ENCODE measurements around the gene SHROOM3.

- TF ChIP-seq RAD21 (conservative IDR thresholded peaks at IDR 0.05) (no peak), CTCF (IDR thresholded peaks at IDR 0.05; ENCODE audit: poor library complexity, severe bottlenecking) (no peak), EZH2 (IDR thresholded peaks at IDR 0.05; ENCODE audit: borderline replicate concordance, insufficient read depth, low read length, poor library complexity, severe bottlenecking) (no peak)
Measured at GRCh38 chr4:76641351-76641750, 206.3 kb downstream of the SHROOM3 start.

Measured in neural cell (in vitro differentiated cells).